Stimulated activated CD8-positive, alpha-beta memory T cell treated with anti-CD3 and anti-CD28 coated beads, Interleukin-7, amount 100 ng/mL, for 4 hours (primary cell): ENCODE data around the gene EGFL8.
A peak's percentile ranks its signal among the peaks of the same experiment; 100 is the strongest.
"Not testable (repeated sequence)": the region's sequence is repeated elsewhere in the genome, so short reads cannot be mapped to it uniquely, and the experiment has no call there.

Source experiments
- DNase-seq, 2 donors: peaks; one replicate each; pipeline ENCODE4 v3.0.0-alpha.2; 2020; ENCODE audit warnings: low read depth in 2 of 2

The EGFL8 gene

GRCh38 chr6:32183483-32184083 is 19.2 kb downstream of the EGFL8 start:
- no peak for DNase-seq

GRCh38 chr6:32184084-32184640 is 19.8 kb downstream of the EGFL8 start, which contains the start of gene AGER:
AGER (minus strand) TSS chr6:32184253; CDS start chr6:32184222, 31 bp downstream.
- no peak for DNase-seq

DNA sequence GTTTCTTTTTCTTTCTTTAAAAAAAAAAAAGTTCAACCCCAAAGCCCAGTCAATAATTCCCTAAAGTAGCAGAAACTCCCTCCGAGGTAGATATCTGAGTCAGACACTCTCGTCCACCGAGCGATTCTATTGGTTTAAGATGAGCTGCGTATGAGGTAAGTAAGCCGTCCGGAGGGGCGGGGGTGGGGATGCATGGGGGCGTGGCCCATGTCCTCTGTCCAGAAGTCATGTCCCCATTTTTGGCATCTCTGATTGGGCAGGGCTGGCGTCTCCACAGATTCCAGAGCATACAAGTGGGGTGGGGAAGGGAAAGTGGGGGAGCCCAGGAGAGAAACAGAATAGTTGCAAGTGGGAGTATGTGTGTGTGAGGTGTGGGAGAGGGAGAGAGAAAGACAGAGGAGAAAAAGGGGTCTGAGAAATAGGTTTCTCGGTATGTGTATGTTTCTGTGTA is 21.3 kb downstream of the EGFL8 start:
- peak; percentile 36 to 39 for DNase-seq

DNA sequence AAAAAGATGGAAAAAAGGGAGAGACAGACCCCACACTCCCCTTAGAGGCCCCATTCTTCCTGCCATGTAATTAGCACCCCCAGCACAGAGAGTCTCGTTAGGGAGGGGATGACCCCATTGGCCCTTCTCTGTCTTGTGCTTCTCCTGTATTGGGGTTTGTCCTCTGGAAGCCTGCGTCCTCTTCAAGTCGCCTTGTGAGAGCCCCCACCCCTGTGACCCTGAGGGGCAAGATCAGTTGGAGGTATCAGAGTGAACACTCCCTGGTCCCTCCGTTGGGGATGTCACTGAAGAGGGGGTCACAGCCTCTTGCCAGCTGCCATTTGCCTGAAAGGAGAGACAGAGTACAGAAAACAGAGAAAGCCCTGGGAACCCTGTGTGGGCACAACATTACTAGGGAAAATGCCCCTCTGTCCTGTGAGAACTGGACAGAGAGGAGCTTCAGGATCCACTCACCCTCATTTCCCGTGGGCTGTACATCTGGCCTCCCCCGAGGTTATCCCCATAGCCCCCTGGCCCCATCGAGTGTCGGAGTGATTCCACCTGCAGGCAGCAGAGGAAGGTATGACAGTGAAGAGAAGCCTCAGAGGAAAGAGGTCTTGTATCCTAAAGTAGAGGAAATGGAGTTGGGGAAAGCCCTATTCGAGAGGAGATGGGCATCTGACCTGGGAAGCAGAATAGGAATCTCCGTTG is 21.9 kb downstream of the EGFL8 start:
- not testable (repeated sequence) for DNase-seq

- no peak for DNase-seq
Measured at GRCh38 chr6:32187009-32187709, 22.8 kb downstream of the EGFL8 start.

DNA sequence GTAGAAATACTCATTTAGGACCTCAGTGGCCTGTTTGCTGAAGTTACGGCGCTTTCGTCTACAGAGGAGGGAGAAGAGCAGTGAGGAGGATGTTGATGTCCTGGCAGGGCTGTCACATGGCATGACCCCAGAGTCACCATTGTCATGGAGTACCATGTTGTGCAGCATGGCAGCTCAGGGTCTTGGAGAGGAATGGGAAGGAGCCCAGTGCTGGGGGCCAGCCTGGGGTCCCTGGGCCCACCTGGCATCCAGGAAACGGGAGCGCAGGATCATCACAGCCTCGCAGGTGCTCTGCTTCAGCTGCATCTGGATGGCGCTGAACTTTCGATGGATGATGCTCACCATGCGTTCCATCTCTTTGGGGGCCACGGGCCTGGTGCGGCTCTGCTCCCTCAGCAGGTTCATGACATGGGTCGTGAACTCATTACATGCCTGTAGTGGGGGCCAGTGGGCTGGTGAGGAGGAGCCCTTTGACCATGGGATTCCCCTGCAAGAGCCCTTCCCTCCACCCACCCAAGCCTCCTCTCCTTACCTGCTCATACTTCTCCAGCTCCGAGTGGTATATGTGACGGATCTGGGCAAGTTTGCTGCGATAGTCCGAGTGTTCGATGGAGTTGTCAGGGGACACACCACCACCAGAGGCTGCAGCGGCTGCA is 23.5 kb downstream of the EGFL8 start:
- DNase-seq = not testable (repeated sequence)

GRCh38 chr6:32188381-32189068 is 24.1 kb downstream of the EGFL8 start:
- DNase-seq = no peak

DNA sequence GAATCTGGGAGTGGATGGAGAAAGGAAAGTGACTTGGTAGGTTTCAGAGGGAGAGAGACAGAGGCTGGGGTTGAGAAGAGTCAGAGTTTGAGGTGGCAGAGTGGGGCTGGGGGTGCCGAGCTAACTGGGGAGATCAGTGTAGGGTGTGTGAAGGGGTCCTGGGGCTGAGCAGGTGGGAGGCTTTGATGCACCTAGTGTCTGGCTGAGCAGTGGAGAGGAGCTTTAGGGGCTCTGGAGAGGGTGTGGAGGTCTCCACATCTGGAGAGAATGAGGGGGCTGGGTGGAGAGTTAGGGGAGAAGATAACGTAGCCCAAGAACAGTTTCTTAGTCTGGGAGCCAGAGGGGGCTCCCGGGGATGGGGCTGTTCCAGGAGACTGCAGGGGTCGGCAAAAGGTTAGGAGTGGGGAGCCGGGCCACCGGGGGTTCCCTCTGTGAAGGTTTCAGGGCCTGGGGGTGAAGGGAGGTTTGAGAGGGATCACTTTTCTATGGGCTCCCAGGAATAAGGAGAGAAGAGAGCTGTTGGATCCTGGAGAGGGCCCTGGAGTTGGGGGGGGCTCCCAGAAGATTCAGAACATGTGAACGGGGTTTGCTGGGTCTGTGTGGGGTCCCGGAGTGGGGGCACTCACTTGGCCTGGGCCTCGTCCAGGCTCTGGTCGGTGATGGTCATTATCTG is 24.8 kb downstream of the EGFL8 start:
- DNase-seq = no peak

DNA sequence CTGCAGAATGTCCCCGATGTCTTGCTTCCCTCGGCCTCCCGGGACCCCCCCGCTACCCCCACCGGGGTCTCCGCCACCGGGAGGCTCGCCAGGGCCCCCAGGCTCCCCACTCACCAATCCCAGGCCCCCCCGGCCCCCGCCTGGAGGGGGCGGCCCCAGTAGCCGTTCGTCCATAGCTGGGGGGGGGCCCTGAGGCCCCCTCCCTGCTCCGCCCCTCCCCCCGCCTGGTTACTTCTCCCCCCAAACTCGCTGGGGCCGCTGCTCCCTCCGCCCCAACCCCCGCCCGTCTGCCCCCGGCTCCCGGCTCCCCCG is 25.3 kb downstream of the EGFL8 start:
- no peak for DNase-seq

- DNase-seq = peak; percentile 78
Measured at GRCh38 chr6:32190054-32190851, 25.9 kb downstream of the EGFL8 start, which contains the start of gene PBX2. PBX2 (minus strand) TSS chr6:32190202; CDS start chr6:32189915, 287 bp downstream.

DNA sequence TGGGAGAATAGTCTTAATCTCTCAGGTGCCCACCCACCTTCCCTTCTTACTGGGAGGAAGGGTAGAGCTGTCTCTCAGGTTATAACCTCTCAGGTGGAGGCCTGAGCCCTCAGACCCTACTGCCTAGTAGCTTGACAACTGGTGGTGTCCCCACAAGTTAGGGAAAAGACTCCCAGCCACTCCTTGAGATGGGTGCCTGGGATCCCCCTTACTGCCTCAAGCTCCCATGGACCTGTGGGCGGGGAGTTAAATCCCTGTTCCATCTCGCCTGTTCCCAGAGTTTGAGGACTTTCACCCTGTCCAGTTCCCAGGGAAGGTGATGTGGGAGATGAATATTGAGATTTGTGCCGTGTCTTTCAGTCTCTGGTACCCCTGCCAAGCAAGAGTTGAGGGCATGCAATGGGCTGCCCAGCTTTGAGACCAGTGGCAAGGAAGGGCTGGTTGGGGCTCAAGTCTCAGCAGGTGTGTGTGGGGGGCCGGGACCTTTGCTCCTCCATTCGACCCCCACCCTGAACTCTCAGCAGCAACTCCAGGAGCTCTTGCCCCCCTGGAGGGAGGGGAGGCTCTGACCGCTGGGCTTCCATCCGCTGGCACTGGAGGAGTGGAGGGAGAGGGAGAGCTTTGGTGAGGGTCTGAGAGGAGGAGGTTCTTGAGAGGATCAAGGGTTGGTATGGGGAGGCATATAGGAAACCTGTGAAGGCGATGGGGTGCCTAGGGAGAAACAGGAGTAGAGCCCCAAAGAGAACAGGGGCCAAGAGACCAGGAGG is 26.7 kb downstream of the EGFL8 start:
- DNase-seq = no peak

GRCh38 chr6:32191696-32192607 is 27.6 kb downstream of the EGFL8 start:
- no peak for DNase-seq

DNA sequence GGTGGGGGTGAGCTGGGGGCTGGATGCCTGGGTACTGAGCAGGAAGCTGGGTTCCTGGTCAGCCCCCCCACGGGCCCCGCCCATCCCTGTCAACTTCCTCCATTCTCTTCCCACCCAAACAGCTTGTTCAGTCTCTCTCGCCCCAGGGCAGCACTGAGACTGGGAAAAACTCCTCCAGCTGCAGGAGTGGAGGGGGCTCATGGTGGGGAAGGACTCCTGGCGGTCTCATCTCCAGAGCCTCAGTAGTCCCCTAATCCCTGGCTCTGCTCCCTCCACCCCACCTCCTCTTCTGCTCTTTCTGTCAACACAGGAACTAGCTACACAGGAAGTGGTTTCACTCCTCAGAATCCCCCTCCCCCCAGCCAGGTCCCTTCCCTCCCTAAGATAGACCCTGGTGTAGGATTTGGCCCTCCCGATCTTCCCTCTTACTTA is 28.2 kb downstream of the EGFL8 start, which contains the start of gene GPSM3:
GPSM3 (minus strand) TSS at position 36 of the 432 bp plus-strand sequence. CDS start 130 bp downstream, outside the sequence.
- DNase-seq = peak in 1 of 2 donors; percentile 46

GRCh38 chr6:32193096-32193495 is 28.7 kb downstream of the EGFL8 start:
- not testable (repeated sequence) for DNase-seq

- no peak for DNase-seq
Measured at GRCh38 chr6:32194388-32194787, 30.0 kb downstream of the EGFL8 start.

GRCh38 chr6:32194825-32195651 is 30.6 kb downstream of the EGFL8 start:
- DNase-seq = no peak

DNA sequence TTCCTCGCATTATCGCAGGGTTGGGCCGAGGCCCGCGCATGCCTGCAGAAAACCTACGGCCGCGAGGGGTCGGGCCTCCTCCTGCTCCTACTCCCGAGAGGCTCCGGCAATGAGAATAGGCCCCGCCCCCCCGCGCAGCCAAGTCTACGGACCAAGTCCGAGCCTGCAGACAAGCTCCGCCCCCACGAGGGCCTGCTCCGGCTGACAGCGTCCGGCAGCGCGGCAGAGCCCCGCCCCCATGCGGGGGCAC is 31.2 kb downstream of the EGFL8 start:
- peak; percentile 99 to 100 for DNase-seq
